ENCODE data around the gene PHKG1. TPM values are rescaled to one million over a fixed set of nuclear protein-coding genes. Genes with fewer than 3 reads are reported as not detected.

The PHKG1 gene
- total RNA-seq, 1 donor from 2014 or later: 1.1 TPM

DNA sequence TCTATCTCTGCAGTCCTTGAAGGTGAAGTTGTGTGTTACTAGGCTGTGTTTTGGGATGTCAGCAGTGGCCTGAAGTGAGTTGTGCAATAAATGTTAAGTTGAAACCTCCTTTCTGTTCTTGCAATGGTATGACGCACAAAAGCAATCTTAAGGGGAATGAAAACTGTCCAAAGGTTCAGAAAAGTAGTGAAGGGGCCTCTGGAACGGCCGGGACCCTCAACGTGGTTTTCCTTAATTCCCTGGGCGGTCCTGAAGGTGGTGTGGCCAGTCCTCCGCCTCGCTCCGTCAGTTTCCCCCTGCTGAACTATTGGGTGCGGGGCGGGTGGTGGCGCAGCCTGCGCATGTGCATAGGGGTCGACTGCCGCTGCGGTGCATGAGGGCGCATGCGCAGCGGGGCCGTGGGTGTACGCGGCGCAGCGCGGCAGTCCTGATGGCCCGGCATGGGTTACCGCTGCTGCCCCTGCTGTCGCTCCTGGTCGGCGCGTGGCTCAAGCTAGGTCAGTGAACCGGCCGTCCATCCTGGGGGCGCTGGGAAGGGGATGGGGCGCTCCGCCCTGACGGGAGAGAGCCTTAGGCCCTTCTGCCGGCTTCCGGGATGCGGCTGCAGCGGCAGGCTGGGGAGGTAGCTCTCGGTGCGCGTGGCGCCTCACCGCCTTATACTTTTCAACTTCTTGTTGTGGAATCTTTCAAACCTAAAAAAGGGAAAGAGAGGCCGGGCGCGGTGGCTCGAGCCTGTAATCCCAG is 28.7 kb downstream of the PHKG1 start, which contains the start of gene SUMF2:
TSS of gene SUMF2 (plus strand) at position 405 of the 744 bp plus-strand sequence. CDS start at position 431, 26 bp downstream.
- Histone ChIP-seq H3K27me3 (ENCODE audit: low read depth) (no peaks in the 10 kb centered on the region), H3K36me3 (peaks cover 55% of the 10 kb centered on the region), H3K9me3 (no peaks in the 10 kb centered on the region), H3K4me3 (peak within 1 kb of the TSS; percentile 67), H3K27ac (peak within 1 kb of the TSS; percentile 86), H3K4me1 (peaks cover 17% of the 10 kb centered on the region)
- TF ChIP-seq, protein P1, sequence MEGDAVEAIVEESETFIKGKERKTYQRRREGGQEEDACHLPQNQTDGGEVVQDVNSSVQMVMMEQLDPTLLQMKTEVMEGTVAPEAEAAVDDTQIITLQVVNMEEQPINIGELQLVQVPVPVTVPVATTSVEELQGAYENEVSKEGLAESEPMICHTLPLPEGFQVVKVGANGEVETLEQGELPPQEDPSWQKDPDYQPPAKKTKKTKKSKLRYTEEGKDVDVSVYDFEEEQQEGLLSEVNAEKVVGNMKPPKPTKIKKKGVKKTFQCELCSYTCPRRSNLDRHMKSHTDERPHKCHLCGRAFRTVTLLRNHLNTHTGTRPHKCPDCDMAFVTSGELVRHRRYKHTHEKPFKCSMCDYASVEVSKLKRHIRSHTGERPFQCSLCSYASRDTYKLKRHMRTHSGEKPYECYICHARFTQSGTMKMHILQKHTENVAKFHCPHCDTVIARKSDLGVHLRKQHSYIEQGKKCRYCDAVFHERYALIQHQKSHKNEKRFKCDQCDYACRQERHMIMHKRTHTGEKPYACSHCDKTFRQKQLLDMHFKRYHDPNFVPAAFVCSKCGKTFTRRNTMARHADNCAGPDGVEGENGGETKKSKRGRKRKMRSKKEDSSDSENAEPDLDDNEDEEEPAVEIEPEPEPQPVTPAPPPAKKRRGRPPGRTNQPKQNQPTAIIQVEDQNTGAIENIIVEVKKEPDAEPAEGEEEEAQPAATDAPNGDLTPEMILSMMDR (IDR thresholded peaks at IDR 0.05): peak; percentile 40
- ATAC-seq (peak; percentile 99), DNase-seq (peak; percentile 94)
- intact Hi-C loops (cut with DNase I): no loop called here

DNA sequence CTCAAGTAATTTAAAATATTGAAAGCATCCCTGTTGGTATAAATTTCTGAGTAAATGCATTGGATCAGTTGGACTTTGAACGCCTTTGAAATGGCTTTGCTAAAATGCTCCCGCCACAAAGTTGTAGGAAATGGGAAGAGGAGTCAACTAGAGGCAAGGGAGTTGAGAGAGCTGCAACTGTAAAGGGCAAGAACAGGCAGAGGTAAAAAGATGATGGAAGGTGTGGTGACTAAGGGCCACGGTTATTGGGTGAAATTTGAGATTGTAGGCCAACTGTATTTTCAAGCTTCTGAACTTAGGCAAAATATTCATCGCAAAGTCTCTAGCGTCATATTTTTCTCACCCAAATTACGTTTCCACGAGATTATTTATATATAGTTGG is 29.3 kb downstream of the PHKG1 start:
- Histone ChIP-seq H3K27me3 (ENCODE audit: low read depth) (no peaks in the 10 kb centered on the region), H3K4me1 (peaks cover 17% of the 10 kb centered on the region), H3K4me3 (peak overlapping the region; percentile 67), H3K27ac (peak overlapping the region; percentile 86), H3K36me3 (peaks cover 55% of the 10 kb centered on the region), H3K9me3 (no peaks in the 10 kb centered on the region)
- ATAC-seq (no peak), DNase-seq (no peak)
- intact Hi-C loops (cut with DNase I): no loop called here
- TF ChIP-seq, protein P1 (IDR thresholded peaks at IDR 0.05): no peak

DNA sequence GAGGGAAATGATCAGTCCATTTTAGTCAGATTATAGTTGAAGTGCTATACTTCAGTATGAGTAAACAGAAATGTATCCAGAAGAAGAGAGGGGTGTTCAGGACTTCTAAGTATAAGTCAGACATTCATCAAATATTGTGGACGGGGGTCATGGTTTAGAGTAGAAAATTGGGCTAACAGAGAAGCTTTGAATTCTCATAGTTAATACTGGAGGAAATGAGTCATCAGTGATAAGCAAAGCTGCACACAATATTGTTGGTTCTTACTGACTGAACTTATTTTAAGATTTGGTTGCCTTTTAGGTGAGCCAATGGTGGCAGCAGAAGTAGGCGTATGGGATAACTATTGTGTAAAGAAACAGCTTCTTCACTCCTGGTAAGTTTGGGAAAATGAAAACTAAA is 30.4 kb downstream of the PHKG1 start:
- Histone ChIP-seq H3K27ac (no peak overlapping the region), H3K4me3 (no peak overlapping the region), H3K36me3 (peaks cover 62% of the 10 kb centered on the region), H3K9me3 (no peaks in the 10 kb centered on the region), H3K27me3 (ENCODE audit: low read depth) (no peaks in the 10 kb centered on the region), H3K4me1 (peaks cover 17% of the 10 kb centered on the region)
- TF ChIP-seq, protein P1 (IDR thresholded peaks at IDR 0.05): no peak
- intact Hi-C loops (cut with DNase I): no loop called here
- no peak for ATAC-seq
- no peak for DNase-seq

DNA sequence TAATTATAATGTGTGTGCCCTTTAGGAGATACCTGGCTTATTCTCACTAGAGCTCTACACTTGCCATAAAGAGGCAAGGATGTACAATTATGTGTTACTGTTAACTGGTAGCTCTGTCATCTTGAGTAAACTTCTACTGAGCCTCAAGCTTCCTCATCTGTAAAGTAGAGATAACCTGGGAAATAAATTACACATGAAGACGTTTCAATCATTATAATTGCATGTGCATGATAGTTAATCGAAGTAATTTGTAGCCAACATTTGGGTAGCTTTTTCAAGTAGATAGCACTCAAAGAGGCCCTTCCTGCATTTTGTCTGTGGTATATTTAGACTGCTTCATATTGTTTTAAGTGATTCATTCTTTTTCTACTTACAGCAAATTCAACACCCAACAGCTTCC is 38.8 kb downstream of the PHKG1 start:
- ATAC-seq (no peak), DNase-seq (no peak)
- Histone ChIP-seq H3K4me1 (peaks cover 23% of the 10 kb centered on the region), H3K36me3 (peaks cover 64% of the 10 kb centered on the region), H3K9me3 (no peaks in the 10 kb centered on the region), H3K4me3 (no peak overlapping the region), H3K27ac (no peak overlapping the region), H3K27me3 (ENCODE audit: low read depth) (no peaks in the 10 kb centered on the region)
- TF ChIP-seq, protein P1 (IDR thresholded peaks at IDR 0.05): no peak
- intact Hi-C loops (cut with DNase I): no loop called here

DNA sequence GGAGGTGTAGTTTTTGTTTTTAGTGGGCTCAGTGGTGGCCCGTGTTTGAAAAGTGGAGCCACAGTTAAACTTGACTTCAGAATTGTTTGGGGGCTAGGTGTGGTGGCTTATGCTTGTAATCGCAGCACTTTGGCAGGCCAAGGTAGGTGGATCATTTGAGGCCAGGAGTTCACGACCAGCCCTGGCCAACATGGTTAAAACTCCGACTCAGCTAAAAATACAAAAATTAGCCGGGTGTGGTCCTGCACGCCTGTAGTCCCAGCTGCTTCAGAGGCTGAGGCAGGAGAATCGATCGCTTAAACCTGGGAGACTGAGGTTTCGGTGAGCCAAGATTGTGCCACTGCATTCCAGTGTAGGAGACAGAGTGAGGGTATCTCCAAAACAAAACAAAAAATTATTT is 39.4 kb downstream of the PHKG1 start:
- H3K27me3 ChIP-seq (ENCODE audit: low read depth): no peaks in the 10 kb centered on the region
- intact Hi-C loops (cut with DNase I): no loop called here
- no peak for DNase-seq
- TF ChIP-seq, protein P1 (IDR thresholded peaks at IDR 0.05): no peak
- no peaks in the 10 kb centered on the region for H3K9me3 ChIP-seq
- H3K4me3 ChIP-seq: no peak overlapping the region
- peaks cover 58% of the 10 kb centered on the region for H3K36me3 ChIP-seq
- no peak overlapping the region for H3K27ac ChIP-seq
- ATAC-seq: no peak
- peaks cover 23% of the 10 kb centered on the region for H3K4me1 ChIP-seq
